GM19238 (cell line): Measurements from ENCODE around the gene COBL.

ENCODE experiments used
- DNase-seq: peaks from one replicate; pipeline ENCODE4 v3.0.0; 2011; ENCODE audit warnings: low spot score; ENCODE audit not compliant: insufficient read length

COBL gene

DNA sequence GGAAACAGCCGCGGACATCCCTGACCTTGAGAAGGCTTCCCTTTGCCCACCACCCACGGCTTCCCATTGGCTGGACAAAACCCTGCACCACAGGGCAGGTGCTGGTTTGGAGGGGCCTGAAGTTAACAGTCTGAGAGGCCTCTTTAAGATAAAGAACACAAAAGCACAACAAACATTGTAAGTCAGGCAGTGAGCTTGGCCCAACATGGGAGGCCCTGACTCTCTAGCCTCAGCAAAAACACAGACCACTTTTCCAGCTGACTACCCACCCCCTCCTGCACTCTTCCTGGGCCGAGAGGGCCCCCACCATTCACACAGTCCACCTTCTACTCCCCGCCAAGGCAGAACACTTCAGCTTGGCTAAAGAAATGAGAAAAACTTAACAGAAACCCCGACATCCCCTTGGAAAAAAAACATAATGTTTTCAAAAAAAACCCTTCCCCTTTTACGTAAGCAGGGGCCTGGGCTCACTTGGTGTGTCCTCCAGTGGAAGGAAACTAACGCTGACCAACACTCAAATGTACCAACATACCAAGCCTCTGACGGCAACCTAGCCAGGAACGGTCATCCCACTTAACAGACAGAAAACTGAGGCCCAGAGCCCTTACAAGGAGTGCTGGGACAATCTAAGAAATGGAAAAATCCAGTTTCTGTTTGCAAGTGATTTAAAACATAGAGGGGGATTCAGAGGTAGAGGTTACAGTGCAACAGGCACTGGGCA is 80.9 kb downstream of the COBL start:
- no peak for DNase-seq

DNA sequence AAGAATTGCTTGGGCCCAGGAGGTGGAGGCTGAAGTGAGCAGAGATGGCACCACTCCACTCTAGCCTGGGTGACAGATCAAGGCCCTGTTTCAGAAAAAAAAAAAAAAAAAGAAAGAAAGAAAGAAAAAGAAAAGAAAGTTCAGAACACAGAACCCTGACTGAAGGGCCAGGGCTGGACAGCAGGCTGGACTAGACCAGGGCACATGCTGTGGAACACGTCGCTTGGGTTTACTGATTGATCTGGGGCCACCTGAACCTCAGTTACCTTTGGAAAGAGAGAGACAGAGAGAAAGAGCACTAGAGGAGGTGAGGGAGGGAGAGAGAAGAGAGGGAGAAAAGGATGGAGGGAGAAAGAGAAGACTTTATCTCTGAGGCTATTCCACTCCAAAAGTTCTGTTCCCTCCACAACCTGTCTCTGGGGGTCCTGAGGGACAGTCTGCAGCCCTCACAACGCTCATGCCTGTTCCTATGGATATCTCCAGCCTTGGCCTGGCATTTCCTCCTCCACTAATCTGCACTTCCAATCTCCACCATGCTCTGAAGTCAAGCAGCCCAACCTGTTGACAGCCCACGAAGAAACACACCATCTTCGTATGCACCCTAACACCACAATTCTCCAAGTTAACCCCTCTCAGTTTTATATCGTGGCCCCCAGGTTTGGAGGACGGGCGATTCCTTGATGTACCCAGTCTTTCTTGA is 81.8 kb downstream of the COBL start:
- no peak for DNase-seq

DNA sequence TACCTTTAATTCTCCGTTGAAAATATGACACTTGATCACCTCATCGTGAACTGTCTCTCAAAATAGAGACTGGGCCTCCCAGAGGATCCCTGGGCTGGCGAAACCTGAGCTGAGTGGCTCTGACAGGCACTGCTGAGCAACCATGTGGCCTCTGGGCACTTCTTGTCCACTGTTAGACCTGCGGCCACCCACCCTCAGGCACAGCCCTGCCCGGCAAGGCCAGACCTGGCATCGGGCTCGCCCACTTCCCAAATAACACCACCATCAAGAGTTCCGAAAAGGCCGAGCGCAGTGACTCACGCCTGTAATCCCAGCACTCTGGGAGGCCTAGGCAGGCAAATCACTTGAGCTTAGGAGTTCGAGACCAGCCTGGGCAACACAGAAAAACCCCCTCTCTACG is 82.5 kb downstream of the COBL start:
- DNase-seq = no peak

DNA sequence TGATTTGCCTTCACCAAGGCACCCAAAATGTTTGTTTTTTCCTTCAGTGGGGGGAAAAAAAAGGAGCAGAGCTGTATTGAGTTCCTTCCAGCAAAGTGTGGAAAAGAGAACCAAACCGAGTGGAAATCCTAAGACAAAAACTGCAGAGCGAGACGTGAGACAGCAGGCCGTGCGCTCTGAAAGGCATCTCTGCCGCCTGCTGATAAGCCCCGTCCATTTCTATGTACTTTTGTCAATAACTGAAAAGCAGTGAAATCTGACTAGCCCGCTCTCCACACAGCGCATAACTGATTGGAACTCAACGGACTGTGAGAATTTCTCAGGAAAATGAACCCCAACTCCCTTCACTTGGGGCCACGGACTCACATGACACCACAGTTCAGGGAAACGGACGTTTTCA is 83.2 kb downstream of the COBL start:
- no peak for DNase-seq

DNA sequence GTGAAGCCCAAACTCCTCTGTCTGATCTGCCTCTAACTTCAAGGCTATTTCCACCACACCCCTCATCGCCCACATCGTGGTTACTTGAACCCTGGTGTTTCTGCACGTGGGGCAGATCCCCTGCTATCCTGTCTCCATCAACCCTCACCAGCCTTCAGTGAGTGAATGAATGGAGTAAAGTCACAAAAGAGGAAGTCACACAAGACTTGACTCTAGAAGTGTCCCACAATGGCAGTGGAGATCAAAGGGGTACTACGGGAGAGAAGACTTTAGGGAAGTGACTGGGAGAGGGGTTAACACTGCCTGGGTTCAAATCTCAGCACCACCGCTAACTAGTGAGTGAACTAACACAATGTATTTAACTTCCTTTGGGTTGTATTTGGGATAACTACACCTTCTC is 85.9 kb downstream of the COBL start:
- no peak for DNase-seq

DNA sequence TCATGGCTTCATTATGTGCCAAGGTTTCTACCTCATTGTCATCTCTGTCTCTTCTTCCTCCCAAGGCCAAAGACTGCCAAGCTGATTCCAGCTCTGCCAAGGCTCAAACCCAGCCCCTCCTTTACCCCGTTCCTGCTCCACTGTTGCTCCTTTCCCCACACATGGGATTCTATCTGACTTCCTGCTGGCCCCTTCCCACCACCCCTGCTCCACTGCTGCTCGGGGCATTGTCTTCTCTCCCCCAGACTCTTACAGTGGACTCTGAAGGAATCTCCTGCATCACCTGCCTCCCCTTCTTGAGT is 86.3 kb downstream of the COBL start:
- DNase-seq = no peak

DNA sequence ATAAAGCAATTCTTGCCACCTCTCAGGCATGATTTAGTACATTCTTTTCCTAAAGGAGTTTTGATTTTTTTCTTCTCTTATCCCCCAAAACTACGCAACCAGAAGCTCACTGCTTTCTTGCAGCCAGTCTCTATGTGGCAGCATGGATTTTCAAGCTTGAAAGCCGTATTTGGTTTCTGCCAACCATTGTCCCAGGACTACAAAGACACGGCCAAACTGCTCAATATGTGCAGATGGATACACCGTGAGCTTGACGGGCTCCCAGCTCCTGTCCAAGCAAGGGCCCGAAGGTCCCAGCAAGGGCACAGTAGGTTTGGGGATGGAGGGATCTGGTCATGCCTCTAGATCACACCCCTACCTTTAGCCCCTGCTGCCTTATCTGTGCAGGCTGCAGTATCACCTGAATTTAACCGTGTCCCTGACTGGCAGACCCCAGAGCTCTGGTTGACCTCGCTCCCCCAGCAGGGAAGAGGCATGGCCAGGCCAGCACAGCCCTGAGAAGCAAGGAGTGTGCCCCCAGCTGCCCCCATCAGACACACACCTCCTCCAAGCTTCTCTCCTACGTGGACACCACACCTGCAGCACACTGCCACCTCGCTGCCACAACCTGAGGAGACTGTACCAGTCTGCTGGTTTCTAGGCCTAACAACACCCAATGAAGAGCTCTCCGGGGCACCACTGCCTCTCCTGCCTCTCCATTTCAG is 86.8 kb downstream of the COBL start:
- no peak for DNase-seq

DNA sequence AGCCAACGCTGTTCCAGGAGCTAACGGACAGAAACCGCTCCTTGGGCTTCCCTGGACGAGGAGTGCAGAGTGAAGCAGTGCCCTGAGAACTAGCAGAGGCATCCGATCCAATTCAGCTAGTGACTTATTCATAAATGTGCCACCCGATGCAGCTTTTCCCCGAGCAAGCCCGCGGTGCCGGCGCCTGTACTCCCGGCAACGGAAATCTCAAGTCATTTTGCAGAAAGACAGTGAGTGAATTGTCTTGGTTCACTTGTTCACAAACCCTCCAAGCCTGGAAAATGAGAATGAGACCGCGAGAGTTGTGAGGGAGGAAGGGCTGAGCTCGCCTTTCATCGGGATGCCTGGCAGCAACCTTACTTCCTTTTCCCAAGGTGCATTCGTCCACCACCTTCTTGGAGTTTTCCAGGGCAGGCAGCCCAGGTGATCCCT is 87.5 kb downstream of the COBL start:
- no peak for DNase-seq

DNA sequence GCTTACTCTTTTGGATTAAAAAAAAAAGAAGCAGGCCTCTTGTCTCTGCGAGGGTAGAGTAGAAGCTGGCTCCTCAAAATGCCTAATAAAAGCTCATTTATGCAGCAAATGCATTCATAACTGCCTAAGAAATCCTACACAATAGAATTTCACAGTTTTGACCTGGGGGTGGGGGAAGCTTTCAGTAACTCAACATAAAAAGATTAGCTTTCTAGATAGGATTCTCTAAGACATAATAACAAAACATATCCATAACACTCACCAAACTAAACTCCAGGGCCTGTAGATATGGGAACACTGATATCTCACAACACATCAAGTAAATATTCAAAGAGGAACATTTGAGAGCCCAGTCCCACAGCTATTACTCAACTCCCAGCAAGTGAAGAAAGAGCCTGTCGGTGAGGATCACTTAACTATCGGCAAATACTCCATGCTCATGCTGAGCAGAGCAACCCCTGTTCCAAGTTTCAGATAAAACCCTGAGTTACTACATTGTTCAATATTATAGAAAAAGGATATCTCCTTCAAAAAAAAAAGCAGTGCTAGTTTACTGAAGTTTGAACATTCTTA is 88.1 kb downstream of the COBL start:
- DNase-seq = no peak

DNA sequence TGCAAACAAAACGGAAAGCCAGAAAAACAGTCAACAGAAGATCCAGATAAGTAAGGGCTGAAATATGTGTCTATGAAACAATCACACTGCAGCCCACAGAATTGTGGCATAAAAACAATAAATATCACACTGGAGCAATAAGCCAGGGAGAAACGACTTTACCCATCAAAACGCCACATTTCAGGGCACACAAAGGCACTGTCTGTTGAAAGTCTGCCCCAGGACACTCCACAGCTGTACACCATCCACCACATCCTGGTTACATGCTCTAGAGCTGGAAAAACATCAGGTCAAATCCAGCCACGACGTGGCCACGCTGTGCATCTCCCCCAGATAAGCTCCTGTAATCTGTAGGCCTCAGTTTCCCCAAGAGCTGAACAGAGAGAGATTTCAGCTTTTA is 88.7 kb downstream of the COBL start:
- DNase-seq = no peak

DNA sequence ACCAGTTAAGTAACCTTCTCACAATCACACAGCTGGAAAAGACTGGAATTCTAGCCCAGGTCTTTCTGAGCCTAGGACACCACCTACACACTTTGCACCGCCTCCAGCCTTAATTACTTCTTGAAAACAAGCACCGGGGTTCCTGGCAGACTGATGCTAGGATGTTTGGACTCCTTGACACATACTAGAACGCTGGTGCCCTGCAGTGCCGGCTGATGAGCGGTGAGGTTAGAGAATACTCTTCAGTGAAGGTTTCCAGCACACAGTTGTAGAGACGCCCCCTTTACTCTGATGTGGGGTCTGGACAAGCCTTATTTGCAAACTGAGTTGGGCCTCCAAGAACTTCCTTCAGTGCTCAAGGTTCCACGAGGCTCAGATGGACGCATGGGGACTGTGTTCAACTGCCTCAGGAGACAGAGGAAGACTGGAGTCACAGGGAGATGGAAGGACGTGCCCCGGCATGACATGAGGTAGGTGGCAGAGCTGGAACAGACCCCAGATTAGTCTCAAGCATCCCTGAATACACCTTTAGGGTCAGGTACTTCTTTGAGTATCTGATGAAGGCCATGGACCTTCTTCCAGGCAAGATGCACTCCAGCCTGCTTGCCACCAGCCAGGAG is 89.6 kb downstream of the COBL start:
- no peak for DNase-seq

DNA sequence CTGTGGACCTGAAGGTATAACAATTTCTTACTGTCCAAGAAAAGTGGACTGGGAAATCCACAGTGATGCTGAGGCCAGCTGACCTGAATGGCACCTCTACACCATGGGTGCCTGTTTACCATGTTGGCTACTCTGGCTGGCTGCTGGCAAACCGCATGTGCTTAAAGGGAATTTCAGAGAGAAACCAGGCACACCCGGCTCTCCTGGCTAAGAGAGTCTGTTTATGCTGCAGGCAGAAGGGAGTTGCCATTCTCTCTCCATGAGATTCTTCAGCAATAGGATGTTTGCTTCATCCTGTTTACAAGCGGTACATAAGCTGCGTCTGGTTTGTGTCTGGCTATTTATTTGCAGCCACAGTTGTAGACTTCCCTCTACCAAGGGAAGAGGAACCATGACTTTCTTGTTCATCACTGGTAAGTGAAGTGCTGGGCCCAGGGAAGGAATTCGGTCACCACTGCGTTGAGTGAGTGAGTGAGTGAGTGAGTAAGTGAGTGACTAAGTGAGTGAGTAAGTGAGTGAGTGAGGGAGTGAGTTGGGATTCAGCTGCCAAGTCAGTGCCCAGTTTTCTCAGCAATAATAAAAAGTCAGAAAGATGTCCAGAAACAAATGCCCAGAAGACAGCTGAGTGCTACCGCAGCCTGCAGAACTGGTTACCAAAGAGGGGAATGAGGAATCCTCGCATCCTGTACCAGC is 90.4 kb downstream of the COBL start:
- DNase-seq = no peak

DNA sequence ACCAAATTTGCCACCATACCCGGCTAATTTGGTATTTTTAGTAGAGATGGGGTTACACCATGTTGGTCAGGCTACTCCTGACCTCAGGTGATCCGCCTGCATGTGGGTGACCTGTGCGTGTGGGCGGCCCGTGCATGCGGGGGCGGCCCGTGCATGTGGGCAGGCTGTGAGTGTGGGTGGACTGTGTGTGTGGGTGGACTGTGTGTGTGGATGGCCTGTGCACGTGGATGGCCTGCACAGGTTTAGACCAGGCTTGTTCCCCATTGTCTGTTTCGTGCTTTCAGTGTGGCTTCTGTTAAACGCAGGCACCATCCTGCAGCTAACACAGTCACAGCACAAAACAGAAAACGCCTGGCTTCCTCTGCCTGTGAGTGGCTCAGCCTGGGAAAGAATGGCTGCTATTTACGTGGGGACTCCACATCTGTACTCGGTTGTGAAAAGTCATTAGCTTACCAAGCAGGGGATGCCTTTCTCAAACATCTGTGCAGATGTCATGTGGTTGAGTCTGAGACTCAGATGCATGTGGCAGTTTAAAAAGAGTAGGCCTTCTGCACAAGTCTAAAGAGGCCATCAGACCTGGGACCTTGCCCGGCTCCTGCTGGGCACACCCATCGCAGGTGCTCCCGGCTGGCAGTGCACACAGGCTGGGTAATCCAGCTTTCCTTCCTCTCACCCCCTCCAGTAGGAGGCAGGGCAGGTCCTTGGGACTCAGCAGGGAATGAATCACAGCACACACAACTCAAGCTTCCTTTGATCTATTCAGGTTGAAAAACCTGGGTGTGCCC is 91.6 kb downstream of the COBL start:
- DNase-seq = no peak

DNA sequence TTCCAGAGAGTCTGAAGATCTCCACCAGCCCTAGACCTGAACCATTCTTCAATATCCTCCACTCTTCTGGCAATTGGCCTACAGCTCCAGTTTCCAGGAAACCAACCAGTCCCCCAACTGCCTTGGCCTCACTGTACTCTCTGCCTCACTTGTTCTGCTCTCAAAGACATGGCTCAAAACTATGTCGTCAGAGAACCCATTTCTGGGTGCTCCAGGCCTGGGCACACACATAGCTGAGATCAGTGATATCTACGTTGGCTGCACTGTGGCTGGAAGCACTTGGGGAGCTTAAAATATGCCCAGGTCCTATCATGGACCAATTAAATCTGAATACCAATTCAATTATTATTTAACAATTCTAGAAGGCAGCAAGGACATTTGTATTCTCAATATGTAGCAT is 93.1 kb downstream of the COBL start:
- no peak for DNase-seq

DNA sequence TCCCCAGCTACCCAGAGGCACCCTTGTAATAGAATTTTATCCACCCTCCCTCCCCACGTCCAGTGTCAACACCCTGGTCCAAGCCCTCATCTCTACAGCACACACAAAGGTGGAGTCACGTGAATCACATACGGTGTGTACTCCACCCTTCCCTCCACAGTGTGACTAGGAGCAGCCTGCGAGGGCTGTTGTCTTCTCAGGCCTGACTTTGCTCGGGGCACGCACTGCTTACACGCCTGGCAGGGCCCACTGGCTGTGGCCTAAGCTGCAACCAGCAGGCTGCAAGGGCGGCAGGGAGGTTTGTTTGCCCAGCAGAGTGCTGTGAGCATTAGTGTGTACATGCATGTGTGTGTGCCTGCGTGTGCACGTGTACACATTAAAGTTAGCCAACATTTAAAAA is 93.7 kb downstream of the COBL start:
- DNase-seq = no peak

DNA sequence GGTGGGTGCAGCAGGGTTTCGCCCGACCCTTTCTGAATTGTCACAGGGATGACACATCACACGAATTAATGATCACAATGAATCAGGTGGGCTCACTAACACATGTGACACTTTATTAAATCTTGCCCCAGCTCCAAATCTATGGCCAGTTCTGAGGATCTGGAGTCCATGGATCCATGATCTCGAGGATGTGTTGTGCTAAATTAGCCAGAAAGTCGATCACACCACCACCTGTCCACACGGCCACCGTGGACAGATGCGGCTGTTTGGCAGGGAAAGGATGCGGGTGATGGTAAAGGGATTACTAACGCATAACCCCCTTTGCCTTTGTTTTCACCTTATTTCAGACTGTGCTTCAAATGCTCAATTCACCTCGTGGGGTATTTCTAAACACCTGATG is 96.4 kb downstream of the COBL start:
- no peak for DNase-seq

DNA sequence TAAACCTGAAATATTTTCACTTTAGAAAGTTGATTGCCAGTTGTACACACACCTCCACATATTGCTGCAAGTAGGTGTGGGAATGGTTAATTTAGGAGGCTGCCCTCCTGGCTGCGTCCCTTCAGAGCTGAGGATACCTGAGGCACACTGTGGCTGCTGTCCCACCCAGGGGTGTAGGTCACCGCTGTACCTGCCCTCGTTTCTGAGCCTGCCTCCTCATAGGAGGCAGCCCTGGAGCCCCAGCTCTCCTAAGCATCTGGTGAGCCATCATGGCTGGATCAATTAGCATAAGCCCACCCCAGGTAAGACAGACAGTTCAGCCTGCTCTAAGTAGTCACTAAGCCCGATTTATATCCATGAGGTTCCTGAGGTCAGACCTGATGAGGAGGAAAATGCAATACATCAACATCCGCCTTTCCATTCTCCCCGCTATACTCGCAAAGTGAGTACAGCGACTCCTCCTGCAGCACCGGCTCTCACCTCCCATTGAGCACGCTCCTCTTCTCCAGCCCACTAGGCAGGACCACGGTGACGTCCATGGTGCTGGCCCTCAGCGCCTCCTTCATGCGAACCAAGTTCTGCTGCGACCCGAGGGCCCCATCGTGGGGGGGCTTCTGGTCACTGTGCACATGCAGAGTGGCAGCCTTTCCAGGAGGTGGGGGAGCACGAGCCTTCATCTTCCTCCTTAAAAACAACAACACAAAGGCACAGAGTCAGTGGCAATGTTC is 97.2 kb downstream of the COBL start:
- DNase-seq = no peak

DNA sequence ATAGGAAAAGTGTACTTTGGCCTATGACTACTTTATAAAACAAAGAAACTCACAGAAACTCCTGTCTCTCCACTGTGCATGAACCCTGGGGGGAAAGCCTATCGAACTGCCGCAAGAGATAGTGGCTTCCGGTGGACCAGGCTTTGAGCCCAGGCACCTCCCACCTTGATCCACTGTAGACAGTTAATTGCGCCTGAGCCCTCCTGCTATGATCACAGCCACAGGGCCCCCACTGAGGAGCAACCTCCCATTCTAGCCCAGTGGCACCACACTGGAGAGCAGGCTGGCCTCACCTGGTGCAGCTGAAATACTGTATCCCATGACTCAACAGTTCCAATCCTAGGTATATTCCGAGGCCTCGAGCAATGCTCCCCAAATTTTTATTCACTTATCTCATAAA is 98.8 kb downstream of the COBL start:
- DNase-seq = no peak

DNA sequence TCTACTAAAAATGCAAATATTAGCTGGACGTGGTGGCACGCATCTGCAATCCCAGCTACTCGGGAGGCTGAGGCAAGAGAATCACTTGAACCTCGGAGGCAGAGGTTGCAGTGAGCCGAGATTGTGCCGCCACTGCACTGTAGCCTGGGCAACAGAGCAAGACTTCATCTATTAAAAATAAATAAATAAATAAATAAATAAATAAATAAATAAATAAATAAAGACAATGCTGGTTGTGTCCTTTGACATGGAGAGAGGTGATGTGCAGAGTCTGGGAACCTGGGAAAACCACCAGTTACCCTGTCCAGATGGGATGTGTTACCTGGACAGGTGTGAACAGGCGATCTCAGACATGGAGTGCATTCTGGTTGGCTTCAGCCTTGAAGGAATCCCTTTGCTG is 102.5 kb downstream of the COBL start:
- no peak for DNase-seq

DNA sequence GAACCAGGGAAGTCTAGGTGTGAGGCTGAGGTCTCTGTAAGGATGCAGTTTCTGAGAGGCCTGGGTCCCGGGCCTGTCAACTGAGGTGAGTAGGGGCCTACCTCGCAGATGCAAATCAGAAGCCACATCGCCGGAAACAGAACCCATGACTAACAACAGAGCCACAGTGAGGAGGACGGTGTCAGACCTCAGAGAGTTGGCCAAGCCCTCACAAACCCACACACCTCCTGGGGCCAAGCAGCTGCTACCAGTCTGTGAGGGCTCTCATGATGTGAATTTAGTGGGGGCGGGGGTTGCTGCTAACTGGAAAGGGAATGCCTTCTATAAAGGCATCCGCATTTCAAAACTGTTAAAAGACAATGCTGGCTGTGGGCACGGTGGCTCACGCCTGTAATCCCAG is 103.0 kb downstream of the COBL start:
- DNase-seq = no peak
